Loucy (cell line): ENCODE measurements around the gene SLC43A3.

Experiments
- EZH2phosphoT487 ChIP-seq: fragments of 200-600 bp; IDR thresholded peaks from 2 replicates; pipeline ENCODE4 v1.6.1; 2018; ENCODE audit warnings: antibody characterized with exemption, mild to moderate bottlenecking, moderate library complexity, borderline replicate concordance
- TF ChIP-seq, protein P1 (sequence below): fragments of 200-600 bp; sonication (generic); conservative IDR thresholded peaks from 2 replicates; pipeline ENCODE4 v1.5.1; 2014; ENCODE audit warnings: mild to moderate bottlenecking, antibody characterized with exemption, low read length

GRCh38 chr11:57432714-57433163 is 5.8 kb upstream of the SLC43A3 start:
- TF ChIP-seq, protein P1, sequence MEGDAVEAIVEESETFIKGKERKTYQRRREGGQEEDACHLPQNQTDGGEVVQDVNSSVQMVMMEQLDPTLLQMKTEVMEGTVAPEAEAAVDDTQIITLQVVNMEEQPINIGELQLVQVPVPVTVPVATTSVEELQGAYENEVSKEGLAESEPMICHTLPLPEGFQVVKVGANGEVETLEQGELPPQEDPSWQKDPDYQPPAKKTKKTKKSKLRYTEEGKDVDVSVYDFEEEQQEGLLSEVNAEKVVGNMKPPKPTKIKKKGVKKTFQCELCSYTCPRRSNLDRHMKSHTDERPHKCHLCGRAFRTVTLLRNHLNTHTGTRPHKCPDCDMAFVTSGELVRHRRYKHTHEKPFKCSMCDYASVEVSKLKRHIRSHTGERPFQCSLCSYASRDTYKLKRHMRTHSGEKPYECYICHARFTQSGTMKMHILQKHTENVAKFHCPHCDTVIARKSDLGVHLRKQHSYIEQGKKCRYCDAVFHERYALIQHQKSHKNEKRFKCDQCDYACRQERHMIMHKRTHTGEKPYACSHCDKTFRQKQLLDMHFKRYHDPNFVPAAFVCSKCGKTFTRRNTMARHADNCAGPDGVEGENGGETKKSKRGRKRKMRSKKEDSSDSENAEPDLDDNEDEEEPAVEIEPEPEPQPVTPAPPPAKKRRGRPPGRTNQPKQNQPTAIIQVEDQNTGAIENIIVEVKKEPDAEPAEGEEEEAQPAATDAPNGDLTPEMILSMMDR, result no peak
- TF ChIP-seq EZH2phosphoT487, result no peak
